Measurements from ENCODE around the gene RASGRP1.

The RASGRP1 gene

GRCh38 chr15:38536201-38536676, 28.4 kb downstream of the RASGRP1 start:
- no peak for DNase-seq (ENCODE audit: low read depth in 2 of 2)

- DNase-seq (ENCODE audit: low read depth in 2 of 2), result no peak
Observed at GRCh38 chr15:38535491-38536200, 29.0 kb downstream of the RASGRP1 start.

DNA sequence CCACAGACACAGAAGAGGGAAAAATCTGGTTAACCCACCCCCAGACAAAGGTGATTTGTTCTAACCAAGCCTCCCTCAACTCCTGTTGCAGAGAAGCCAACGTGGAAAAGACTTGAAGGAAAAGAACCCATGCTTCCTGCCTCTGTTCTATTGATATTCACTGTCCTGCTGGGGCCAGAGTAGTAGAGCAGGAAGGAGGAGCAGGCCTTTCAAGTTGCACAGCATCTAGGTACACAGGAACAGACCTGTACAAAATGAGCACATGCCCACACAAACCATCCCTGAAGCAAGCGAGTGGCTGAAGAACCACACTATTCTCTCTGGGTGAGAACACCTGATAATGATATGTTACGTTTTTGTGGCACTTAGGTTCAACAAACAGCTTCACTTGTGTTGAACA, 29.9 kb downstream of the RASGRP1 start:
- no peak for DNase-seq (ENCODE audit: low read depth in 2 of 2)

GRCh38 chr15:38533926-38534325, 30.7 kb downstream of the RASGRP1 start:
- no peak for DNase-seq (ENCODE audit: low read depth in 2 of 2)

GRCh38 chr15:38533416-38533915, 31.1 kb downstream of the RASGRP1 start:
- no peak for DNase-seq (ENCODE audit: low read depth in 2 of 2)

- no peak for DNase-seq (ENCODE audit: low read depth in 2 of 2)
Observed at GRCh38 chr15:38532728-38533127, 31.9 kb downstream of the RASGRP1 start.

- no peak for DNase-seq (ENCODE audit: low read depth in 2 of 2)
Observed at GRCh38 chr15:38531509-38531908, 33.1 kb downstream of the RASGRP1 start.

DNA sequence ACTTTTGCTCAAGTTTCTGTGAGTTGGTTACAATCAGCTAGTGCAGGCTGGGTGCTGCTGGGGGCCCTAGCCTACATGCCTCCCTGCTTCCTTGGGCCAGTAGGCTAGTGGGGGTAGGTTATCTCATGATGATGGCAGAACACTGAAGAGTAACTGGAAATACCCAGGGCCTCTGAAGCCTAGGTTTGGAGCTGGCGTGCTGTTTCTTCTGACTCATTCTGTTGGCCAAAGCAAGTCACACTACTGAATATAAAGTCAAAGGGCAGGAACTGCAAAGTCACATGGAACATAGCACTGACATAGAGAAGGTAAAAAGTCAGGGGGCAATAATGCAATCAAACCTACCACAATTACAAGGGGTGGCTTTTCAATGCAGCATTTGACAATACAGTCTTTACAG, 34.5 kb downstream of the RASGRP1 start:
- no peak for DNase-seq (ENCODE audit: low read depth in 2 of 2)

- no peak for DNase-seq (ENCODE audit: low read depth in 2 of 2)
Observed at GRCh38 chr15:38528294-38528693, 36.3 kb downstream of the RASGRP1 start.

- no peak for DNase-seq (ENCODE audit: low read depth in 2 of 2)
Observed at GRCh38 chr15:38526158-38526557, 38.5 kb downstream of the RASGRP1 start.

GRCh38 chr15:38525489-38525888, 39.1 kb downstream of the RASGRP1 start:
- DNase-seq (ENCODE audit: low read depth in 2 of 2), result no peak

- no peak for DNase-seq (ENCODE audit: low read depth in 2 of 2)
Observed at GRCh38 chr15:38524156-38524555, 40.5 kb downstream of the RASGRP1 start.

GRCh38 chr15:38522922-38523321, 41.7 kb downstream of the RASGRP1 start:
- DNase-seq (ENCODE audit: low read depth in 2 of 2), result no peak

GRCh38 chr15:38521316-38521715, 43.3 kb downstream of the RASGRP1 start:
- DNase-seq (ENCODE audit: low read depth in 2 of 2), result no peak

DNA sequence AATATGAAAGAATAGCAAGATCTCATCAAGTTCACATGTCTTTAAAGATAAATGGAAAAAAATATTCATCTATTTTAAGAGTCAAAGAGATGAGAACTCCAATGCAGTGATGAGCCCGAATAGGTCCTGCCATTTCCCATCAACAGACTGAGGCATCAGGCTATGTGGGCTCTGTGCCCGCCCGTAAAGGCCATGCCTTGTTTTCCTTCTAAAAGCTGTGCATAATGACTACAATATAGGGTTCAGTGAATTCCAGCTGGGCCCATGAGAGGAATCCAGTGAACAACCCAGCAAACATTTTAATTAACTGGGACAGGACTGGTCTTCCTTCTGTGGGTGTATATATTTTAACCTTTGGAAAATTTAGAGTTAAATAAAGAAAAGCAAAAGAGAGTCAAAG, 44.6 kb downstream of the RASGRP1 start:
- no peak for DNase-seq (ENCODE audit: low read depth in 2 of 2)

DNA sequence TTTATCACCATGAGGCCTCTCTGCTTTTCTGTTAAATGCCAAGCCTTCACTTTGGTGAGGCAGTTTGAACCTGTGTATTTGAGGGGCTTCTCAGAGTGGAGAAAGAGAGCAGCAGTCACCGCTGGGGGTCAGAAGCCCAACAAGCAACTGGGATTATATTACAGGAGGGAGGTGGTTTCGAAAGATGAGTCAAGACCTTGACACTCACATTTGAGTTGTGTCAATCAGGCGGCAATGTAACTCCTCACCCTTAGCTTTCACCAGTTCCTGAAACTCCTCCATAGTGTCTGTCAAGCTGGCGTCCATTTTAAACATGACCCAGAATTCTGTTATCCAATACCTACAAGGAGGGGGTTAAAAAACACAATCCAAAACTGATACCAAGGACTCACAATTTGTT, 46.5 kb downstream of the RASGRP1 start:
- DNase-seq (ENCODE audit: low read depth in 2 of 2), result no peak

DNA sequence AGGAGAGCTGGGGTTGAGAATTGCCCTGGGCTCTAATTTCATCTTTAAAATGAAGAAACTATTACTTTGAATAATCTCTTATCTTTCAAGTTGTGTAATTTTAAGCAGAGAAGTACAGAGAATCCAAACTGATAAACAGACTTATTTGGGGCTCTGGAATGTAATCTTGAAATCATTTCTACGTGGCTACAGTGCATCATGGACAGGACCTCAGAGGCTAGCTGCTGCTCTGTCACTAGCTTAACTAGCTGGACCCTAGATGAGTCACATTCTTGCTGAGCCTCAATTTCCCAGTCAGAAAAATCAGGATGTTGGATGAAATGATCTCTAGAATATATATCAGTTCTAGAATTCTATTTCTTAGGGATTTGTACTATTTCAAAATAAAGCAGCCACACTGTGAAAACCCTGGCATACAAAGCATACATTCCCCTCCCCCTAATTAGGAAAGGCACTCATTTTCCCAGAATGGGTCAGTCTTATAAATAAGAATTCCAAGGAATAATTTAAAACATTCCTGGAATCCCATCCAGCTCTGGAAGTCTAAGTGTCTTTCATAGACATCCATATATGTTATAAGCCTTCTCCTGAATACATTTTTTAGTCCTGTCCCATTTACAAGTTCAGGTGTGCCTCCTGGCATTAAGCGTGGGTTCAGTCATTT, 47.2 kb downstream of the RASGRP1 start:
- no peak for DNase-seq (ENCODE audit: low read depth in 2 of 2)

DNA sequence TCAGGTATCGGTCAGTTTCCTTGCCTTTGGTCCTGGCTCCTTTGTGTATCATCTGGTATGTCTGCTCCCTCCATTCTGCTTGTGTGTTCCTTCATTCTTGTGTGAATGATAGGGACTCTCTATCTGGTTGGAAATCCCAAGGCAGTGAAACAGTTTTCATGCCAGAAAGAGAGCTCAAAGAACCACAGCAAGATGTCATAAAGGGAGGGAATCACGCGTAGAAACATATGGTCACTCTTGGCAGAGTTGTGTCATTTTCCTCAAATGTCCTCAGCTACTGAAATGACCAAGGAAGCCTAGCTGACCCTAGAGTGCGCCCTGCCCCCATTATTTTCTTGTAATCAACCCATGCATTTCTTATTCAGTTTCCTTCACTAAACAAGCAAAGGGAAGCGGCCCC, 48.0 kb downstream of the RASGRP1 start:
- DNase-seq (ENCODE audit: low read depth in 2 of 2), result no peak

GRCh38 chr15:38514601-38515000, 50.0 kb downstream of the RASGRP1 start:
- DNase-seq (ENCODE audit: low read depth in 2 of 2), result no peak

- no peak for DNase-seq (ENCODE audit: low read depth in 2 of 2)
Observed at GRCh38 chr15:38512901-38513300, 51.7 kb downstream of the RASGRP1 start.

- no peak for DNase-seq (ENCODE audit: low read depth in 2 of 2)
Observed at GRCh38 chr15:38509152-38509551, 55.5 kb downstream of the RASGRP1 start.

DNA sequence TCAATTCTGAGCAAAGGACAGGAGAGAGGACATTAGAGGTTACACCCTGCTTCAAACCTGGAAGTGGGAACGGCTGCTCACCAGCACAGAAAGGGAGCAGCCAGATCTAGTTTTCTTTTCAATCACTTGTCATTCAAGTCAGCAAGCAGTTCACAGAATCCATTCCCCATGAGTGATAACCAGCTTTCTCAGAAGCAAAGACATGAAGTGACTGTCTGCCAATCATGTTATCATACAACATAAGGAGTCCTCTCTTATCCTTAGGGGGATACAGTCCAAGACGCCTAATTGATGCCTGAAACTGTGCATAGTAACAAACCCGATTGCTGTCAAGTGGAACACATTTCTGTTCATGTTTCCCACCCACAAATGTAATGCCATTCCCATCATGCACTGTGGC, 56.0 kb downstream of the RASGRP1 start:
- no peak for DNase-seq (ENCODE audit: low read depth in 2 of 2)

DNA sequence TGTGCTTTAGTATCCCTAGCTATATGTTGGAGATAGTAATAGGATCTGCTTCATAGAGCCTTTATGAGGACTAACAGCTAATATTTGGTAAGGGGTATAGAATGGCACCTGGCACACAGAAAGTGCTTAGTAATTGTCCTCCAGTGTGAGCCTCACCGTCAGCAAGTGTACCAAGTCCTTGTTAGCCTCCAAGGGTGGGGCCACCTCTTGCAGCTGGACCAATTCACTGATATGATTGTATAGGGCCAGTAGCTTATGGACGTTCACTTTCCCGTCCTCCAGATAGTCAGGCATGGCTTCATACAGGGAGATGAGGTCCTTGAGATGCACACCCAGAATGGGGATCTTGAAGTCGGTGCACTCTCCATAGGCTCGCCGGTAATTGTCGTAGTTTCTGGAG, 57.0 kb downstream of the RASGRP1 start:
- DNase-seq (ENCODE audit: low read depth in 2 of 2), result no peak

Measured in stimulated activated CD4-positive, alpha-beta T cell treated with anti-CD3 and anti-CD28 coated beads, Interleukin-1b, Interleukin-23, amount 100 ng/mL, for 4 hours (primary cell).